Right lobe of liver (tissue), 6 donors: ENCODE measurements around the gene LPAR1. TPM values are rescaled to one million over a fixed set of nuclear protein-coding genes. Genes with fewer than 3 reads are reported as not detected.

Experiments used
- ATAC-seq, 4 donors: fragments of 200-7000 bp; cut with Tn5 transposase; one replicate each; pipeline ENCODE4 v1.9.1; 2020; ENCODE audit warnings: mild to moderate bottlenecking in 4 of 4, moderate library complexity in 4 of 4
- DNase-seq, 3 donors: peaks; one replicate each; pipeline ENCODE4 v3.0.0-alpha.2; 2020
- H3K27ac ChIP-seq, 3 donors: fragments of 200-600 bp; one replicate each; pipeline ENCODE4 v1.8.0; 2022
- H3K27me3 ChIP-seq, 2 donors: fragments of 200-600 bp; one replicate each; pipeline ENCODE4 v1.8.0; 2022
- H3K36me3 ChIP-seq, 4 donors: fragments of 200-600 bp; sonication (generic) in 1 of 4; one replicate each; pipeline versions ENCODE4 v1.5.1 to v1.8.0; 2017 to 2022; ENCODE audit warnings: control low read depth in 1 of 4
- H3K4me1 ChIP-seq, 4 donors: fragments of 200-600 bp; sonication (generic) in 1 of 4; one replicate each; pipeline versions ENCODE4 v1.5.1 to v1.8.0; 2017 to 2022; ENCODE audit warnings: control low read depth in 1 of 4
- H3K4me3 ChIP-seq, 3 donors: fragments of 200-600 bp; one replicate each; pipeline ENCODE4 v1.8.0; 2022
- H3K9me3 ChIP-seq, 4 donors: fragments of 200-600 bp; sonication (generic) in 1 of 4; one replicate each; pipeline versions ENCODE4 v1.5.1 to v1.8.0; 2017 to 2022; ENCODE audit warnings: control low read depth in 1 of 4
- POLR2A ChIP-seq: fragments of 450-650 bp; IDR thresholded peaks from one replicate; pipeline ENCODE4 v1.6.1; 2017; ENCODE audit warnings: antibody characterized with exemption, mild to moderate bottlenecking
- WGBS: methylation state at CpG from one replicate; pipeline ENCODE4 v1.1.6; 2018; ENCODE audit warnings: low coverage, low lambda C conversion rate; ENCODE audit not compliant: insufficient coverage; ENCODE audit errors: missing lambda C conversion rate; 5-methylcytosine and 5-hydroxymethylcytosine counted together
- intact Hi-C, 2 donors: fragments of 100-400 bp; cut with DNase I; formaldehyde crosslinking; loops; one replicate each; pipeline versions ENCODE4 v1.11.2 to v1.14.1; 2022
- total RNA-seq, 6 experiments: library from RNA; depleted of rRNA in 2 of 6; stranded (reverse); fragments of >200 nt in 2 of 6; fragmentation: NEBNext Ultra II Directional in 3 of 6; extraction: Animal tissue kit (Norgen Biotek cat#: 25700) in 3 of 6; gene quantifications; one replicate each; pipeline versions ENCODE4 v1.1.0 to v1.2.4, GENCODE V29; 2016 to 2023
- TF ChIP-seq, protein P1 (sequence below), 4 donors: fragments of 200-600 bp in 3 of 4; fragments of 450-650 bp in 1 of 4; IDR thresholded peaks; one replicate each; pipeline versions ENCODE4 v1.5.1 to v1.8.0; 2016 to 2022; ENCODE audit warnings: antibody characterized with exemption in 4 of 4, mild to moderate bottlenecking in 2 of 4
- donor health status: DM: no; HTN: yes; CAD: no.
- donor health status: DM: no; HTN: no; CAD: no.
- donor health status: DM: no; HTN: no; CAD: no.
- donor health status: DM: no; HTN: yes; CAD: no.
- donor health status: DM: no; HTN: yes; CAD: no.

The LPAR1 gene
- total RNA-seq, 6 experiments from 2014 or later: 0.66 to 1.6 (median 1.2) TPM

GRCh38 chr9:111065414-111065813 lies 27.1 kb upstream of the LPAR1 start:
- H3K9me3 ChIP-seq: no peaks in the 10 kb centered on the region
- intact Hi-C loops: no loop called here
- no peaks in the 10 kb centered on the region for H3K4me1 ChIP-seq
- 51% methylated on average over 4 of the region's 4 CpGs for WGBS
- DNase-seq (no peak), ATAC-seq (no peak)
- no peaks in the 10 kb centered on the region for H3K36me3 ChIP-seq
- H3K4me3 ChIP-seq: no peak overlapping the region
- no peak for TF ChIP-seq POLR2A
- TF ChIP-seq, protein P1, sequence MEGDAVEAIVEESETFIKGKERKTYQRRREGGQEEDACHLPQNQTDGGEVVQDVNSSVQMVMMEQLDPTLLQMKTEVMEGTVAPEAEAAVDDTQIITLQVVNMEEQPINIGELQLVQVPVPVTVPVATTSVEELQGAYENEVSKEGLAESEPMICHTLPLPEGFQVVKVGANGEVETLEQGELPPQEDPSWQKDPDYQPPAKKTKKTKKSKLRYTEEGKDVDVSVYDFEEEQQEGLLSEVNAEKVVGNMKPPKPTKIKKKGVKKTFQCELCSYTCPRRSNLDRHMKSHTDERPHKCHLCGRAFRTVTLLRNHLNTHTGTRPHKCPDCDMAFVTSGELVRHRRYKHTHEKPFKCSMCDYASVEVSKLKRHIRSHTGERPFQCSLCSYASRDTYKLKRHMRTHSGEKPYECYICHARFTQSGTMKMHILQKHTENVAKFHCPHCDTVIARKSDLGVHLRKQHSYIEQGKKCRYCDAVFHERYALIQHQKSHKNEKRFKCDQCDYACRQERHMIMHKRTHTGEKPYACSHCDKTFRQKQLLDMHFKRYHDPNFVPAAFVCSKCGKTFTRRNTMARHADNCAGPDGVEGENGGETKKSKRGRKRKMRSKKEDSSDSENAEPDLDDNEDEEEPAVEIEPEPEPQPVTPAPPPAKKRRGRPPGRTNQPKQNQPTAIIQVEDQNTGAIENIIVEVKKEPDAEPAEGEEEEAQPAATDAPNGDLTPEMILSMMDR (IDR thresholded peaks at IDR 0.05): no peak
- no peaks in the 10 kb centered on the region for H3K27me3 ChIP-seq
- no peak overlapping the region for H3K27ac ChIP-seq

GRCh38 chr9:111064160-111064837 lies 26.0 kb upstream of the LPAR1 start:
- no peak for TF ChIP-seq POLR2A
- TF ChIP-seq, protein P1 (IDR thresholded peaks at IDR 0.05): no peak
- H3K27me3 ChIP-seq: no peaks in the 10 kb centered on the region
- no peak for ATAC-seq
- intact Hi-C loops: no loop called here
- no peaks in the 10 kb centered on the region for H3K4me1 ChIP-seq
- no peak overlapping the region for H3K27ac ChIP-seq
- no peaks in the 10 kb centered on the region for H3K9me3 ChIP-seq
- DNase-seq: no peak
- 29% methylated on average over 6 of the region's 7 CpGs for WGBS
- no peaks in the 10 kb centered on the region for H3K36me3 ChIP-seq
- H3K4me3 ChIP-seq: no peak overlapping the region

GRCh38 chr9:111063332-111063731 lies 25.1 kb upstream of the LPAR1 start:
- WGBS: 63% methylated on average over 3 of the region's 3 CpGs
- no peaks in the 10 kb centered on the region for H3K9me3 ChIP-seq

DNA sequence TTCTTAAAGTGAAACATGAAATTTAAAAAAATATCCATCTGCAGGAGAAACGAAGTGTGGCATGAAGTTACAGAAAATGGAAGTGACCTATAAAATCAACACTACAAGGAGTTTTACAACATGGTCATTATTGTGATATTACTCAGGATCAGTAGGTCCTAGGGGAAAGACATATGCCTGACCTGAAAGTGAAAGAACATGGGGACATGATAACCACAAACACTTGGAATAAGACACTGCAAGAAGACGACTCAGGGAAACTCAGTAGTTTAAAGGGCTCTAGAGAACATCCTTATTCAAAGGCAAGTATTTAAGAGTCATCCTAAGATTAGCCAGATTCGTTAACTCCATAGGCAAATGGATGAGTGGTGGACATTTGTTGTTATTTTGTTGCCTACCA lies 19.9 kb upstream of the LPAR1 start:
- Histone ChIP-seq H3K27ac (no peak overlapping the region), H3K4me1 (no peaks in the 10 kb centered on the region), H3K9me3 (no peaks in the 10 kb centered on the region), H3K36me3 (no peaks in the 10 kb centered on the region), H3K27me3 (no peaks in the 10 kb centered on the region), H3K4me3 (no peak overlapping the region)
- 46% methylated on average over 3 of the region's 3 CpGs for WGBS
- ATAC-seq: no peak
- TF ChIP-seq, protein P1 (IDR thresholded peaks at IDR 0.05): no peak
- TF ChIP-seq POLR2A: no peak
- intact Hi-C loops: no loop called here
- no peak for DNase-seq

More at GRCh38 chr9:111063332-111063731, 25.1 kb upstream of the LPAR1 start:
- Histone ChIP-seq H3K27me3 (no peaks in the 10 kb centered on the region), H3K27ac (no peak overlapping the region), H3K4me1 (no peaks in the 10 kb centered on the region), H3K36me3 (no peaks in the 10 kb centered on the region), H3K4me3 (no peak overlapping the region)
- TF ChIP-seq, protein P1 (IDR thresholded peaks at IDR 0.05): no peak
- no peak for TF ChIP-seq POLR2A
- DNase-seq (no peak), ATAC-seq (no peak)
- intact Hi-C loops: no loop called here
